GM12864 (cell line): ENCODE results near the gene RHOF.

Experiments used
- DNase-seq: peaks from one replicate; pipeline ENCODE4 v3.0.0-alpha.2; 2011; ENCODE audit warnings: low read depth
- H3K4me3 ChIP-seq: 2 replicates; pipeline ENCODE4 v1.5.1; 2011; ENCODE audit warnings: mild to moderate bottlenecking, low read depth, low read length, control low read depth
- TF ChIP-seq, protein P1 (sequence below): IDR thresholded peaks from 2 replicates; pipeline ENCODE4 v1.5.1; 2011; ENCODE audit warnings: low read depth, mild to moderate bottlenecking, moderate library complexity, low read length, control low read depth, inconsistent platforms; ENCODE audit errors: missing control alignments

Gene RHOF

DNA sequence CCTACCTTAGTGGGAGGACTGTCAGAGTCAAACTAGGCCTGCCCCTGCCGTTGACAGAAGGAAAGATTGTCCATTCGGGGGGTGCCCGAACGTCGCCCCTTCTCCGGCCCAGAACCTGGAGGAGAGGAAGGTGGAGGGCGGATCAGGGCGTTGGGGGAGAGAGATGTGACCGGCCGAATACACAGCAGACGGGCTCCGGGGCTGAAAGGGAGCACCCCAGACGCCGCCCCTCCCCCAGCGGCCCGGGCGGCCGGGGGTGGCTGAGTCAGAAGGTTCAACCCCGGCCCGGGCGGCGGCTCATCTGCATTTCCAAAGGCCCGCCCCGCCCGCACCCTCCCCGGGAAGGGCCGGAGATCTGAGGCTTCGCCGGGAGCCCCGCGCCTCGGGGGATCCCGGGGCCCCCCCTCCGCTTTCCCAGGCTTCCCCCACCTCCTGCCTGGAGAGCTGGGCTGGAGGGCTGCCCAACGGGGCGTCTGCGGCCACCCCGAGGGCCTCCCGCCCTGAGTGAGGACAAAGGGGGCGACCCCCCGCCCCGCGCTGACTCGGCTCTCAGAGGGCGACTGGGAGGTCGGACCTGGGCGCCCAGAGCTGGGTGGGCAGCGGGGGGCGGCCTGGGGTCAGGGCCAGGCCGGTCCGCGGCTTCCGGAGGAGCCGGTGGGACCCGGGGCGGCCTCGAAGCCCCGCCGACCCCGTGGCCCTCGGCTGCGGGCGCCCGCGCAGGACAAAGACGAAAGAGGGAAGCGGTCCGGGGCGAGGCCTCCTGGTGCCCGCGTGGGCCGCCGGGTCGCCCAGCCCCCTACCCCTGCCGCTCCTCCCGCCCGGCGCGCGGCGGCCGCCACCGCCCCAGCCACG is 6.6 kb upstream of the RHOF start:
- no peak for DNase-seq
- peak overlapping the region; percentile 79 for H3K4me3 ChIP-seq
- TF ChIP-seq, protein P1, sequence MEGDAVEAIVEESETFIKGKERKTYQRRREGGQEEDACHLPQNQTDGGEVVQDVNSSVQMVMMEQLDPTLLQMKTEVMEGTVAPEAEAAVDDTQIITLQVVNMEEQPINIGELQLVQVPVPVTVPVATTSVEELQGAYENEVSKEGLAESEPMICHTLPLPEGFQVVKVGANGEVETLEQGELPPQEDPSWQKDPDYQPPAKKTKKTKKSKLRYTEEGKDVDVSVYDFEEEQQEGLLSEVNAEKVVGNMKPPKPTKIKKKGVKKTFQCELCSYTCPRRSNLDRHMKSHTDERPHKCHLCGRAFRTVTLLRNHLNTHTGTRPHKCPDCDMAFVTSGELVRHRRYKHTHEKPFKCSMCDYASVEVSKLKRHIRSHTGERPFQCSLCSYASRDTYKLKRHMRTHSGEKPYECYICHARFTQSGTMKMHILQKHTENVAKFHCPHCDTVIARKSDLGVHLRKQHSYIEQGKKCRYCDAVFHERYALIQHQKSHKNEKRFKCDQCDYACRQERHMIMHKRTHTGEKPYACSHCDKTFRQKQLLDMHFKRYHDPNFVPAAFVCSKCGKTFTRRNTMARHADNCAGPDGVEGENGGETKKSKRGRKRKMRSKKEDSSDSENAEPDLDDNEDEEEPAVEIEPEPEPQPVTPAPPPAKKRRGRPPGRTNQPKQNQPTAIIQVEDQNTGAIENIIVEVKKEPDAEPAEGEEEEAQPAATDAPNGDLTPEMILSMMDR: no peak

DNA sequence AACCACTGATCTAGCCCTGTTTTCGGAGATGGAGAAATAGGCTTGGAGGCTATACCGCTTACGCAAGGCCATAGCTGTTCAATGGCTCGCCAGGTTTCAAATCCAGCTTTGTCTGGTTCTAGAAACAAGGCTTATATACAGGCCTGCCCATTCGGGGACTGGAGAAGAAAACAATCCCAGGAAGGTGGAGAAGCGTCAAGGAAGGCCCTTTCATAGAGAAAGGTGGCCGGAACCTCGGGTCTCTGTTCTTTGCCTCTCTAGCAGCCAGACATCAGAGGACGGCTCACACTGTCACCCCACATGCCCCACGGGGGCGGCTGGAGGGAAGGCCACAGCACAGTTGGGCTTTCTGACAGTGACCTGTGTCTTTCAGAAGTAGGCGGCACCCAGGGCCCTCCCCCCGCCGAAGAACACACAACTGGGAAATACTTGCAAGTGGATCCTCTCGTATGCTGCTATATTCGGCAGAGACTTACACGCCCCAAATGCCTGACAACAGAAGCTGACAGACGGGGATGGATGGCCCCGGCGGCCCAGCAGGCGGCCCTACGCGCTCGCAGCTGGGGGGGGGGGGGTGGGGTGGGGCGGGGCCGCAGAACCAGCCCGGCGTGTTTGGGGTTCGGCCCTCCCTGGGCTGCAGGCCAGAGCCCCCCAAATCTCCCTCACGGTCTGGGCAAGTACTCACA is 5.8 kb upstream of the RHOF start:
- TF ChIP-seq, protein P1: peak; percentile 7
- peak overlapping the region; percentile 79 for H3K4me3 ChIP-seq
- no peak for DNase-seq

DNA sequence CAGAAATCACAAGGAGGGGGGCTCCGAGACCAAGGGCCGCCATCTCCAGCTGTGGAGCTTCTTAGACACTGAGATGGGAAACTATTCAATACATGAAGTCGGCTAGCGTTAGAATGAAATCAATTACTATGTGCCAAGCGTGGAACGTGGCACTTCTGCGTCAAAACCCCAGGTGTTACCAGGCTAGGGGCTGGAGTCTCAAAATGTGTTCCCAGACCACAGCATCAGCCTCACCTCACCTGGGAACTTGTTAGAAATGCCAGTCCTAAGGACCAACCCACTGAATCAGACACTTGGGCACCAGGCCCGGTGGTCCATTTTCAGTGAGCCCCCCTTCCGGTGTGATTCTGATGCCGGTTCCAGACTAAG is 5.3 kb upstream of the RHOF start:
- TF ChIP-seq, protein P1: no peak
- DNase-seq: no peak
- no peak overlapping the region for H3K4me3 ChIP-seq

DNA sequence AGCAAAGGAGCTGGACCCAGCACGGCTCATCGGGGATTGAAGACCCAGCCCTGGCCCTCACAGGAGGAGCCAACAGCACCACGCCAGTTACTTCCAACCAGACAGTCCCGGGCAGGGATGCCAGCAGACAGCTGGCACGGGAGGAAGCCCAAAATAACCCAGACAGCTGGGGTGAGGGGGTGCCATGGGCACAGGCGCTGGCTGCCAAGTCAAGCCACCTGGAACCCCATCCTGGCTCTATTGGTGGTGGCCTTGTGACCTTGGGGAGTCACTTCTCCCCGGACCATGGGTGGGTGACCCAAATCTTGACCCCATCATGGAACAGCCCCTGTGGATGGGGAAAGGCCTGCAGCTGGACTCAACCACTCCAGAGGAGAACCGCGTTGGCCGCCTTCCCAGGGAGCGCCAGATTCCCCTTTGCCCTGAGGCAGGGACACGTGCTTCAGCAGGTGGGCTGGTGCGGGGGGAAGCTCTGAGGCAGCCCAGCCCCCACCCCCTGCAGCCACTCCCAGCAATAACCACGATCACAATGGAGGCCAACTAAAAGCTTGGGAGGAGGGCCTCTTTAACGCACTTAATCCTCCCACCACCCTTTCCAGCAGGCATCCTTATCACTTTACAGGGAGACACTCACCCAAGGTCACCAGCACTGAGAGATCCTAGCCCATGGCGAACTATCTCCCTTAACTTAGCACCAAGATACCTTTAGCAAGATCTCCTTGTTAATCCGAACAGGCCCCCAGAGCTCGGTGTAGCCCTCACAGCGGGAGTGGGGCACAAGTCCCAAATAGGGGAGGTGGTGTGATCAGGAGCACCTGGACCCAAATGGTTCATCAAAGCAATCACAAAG is 4.7 kb upstream of the RHOF start:
- no peak overlapping the region for H3K4me3 ChIP-seq
- no peak for DNase-seq

DNA sequence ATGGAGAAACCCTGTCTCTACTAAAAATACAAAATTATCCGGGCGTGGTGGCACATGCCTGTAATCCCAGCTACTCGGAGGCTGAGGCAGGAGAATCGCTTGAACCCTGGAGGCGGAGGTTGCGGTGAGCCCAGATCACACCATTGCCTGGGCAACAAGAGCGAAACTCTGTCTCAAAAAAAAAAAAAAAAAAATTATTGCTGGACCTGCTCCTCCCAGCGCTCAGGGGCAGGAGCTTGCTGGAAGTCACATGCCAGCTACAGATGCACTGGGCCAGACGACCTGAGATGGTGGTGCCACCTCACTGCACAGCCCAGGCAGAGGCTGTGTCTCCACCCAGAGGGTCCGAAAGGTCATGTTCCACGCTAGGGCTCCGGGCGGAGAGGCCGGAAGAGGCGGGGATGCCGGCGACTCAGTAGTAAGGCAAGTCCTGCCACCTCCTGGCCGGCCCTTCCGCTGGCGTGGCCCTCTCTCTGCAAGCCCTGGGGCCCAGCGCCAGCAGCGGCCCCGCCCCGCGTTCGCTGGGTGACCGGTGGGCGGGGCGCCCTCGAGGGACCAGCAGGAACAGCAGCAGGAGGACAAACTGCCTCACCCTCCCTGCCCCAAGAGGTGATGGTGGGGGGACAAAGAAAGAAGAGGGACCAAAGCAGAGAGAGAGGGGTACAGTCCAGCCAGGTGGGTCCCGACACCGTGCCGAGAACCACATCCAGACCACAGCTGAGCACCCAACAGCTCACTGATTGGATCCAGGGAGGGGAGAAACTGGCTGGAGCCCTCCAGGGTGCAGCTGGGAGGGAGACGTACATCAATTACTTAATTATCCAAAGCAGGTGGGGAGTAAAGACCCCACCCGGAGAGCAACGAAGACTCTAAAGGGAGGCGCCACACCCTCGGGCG is 3.6 kb upstream of the RHOF start:
- no peak for DNase-seq
- H3K4me3 ChIP-seq: no peak overlapping the region
- TF ChIP-seq, protein P1: no peak

More for the DNA sequence above, 4.7 kb upstream of the RHOF start:
- TF ChIP-seq, protein P1: no peak
